ENCODE data around the gene SEMA5A. TPM values are rescaled to one million over a fixed set of nuclear protein-coding genes. Genes with fewer than 3 reads are reported as not detected.

Gene SEMA5A
- total RNA-seq, 1 donor from 2014 or later = 189 TPM

DNA sequence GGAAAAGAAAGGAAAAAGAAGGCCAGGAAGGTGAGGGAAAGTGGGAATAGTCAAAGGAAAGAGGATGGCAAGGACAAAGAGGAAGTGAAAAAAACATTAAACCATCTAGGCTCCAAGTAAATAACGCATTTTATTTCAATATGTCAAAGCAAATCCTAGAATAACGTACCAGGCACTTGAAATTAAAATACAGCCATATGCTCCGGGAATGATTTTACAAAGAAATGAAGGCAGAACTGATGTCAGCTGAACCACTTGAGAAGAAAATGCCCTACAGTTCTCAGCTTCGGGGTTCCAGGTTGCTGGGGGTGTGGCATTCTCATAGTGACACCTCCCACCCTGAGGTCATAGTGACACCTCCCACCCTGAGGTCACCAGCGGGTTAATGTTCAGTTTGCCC, 281.6 kb downstream of the SEMA5A start:
- H3K27ac Mint-ChIP-seq (ENCODE audit: unreplicated experiment) = peak overlapping the region; percentile 93
- H3K27me3 Mint-ChIP-seq (ENCODE audit: unreplicated experiment) = no peaks in the 10 kb centered on the region
- TF ChIP-seq, protein P1, sequence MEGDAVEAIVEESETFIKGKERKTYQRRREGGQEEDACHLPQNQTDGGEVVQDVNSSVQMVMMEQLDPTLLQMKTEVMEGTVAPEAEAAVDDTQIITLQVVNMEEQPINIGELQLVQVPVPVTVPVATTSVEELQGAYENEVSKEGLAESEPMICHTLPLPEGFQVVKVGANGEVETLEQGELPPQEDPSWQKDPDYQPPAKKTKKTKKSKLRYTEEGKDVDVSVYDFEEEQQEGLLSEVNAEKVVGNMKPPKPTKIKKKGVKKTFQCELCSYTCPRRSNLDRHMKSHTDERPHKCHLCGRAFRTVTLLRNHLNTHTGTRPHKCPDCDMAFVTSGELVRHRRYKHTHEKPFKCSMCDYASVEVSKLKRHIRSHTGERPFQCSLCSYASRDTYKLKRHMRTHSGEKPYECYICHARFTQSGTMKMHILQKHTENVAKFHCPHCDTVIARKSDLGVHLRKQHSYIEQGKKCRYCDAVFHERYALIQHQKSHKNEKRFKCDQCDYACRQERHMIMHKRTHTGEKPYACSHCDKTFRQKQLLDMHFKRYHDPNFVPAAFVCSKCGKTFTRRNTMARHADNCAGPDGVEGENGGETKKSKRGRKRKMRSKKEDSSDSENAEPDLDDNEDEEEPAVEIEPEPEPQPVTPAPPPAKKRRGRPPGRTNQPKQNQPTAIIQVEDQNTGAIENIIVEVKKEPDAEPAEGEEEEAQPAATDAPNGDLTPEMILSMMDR (IDR thresholded peaks at IDR 0.05) = no peak
- peaks cover 8% of the 10 kb centered on the region for H3K36me3 Mint-ChIP-seq (ENCODE audit: unreplicated experiment)
- peaks cover 46% of the 10 kb centered on the region for H3K4me1 Mint-ChIP-seq (ENCODE audit: unreplicated experiment)
- no peak for DNase-seq (ENCODE audit: extremely low spot score, unreplicated experiment)
- no peak overlapping the region for H3K4me3 Mint-ChIP-seq (ENCODE audit: unreplicated experiment)
- H3K9me3 Mint-ChIP-seq (ENCODE audit: unreplicated experiment) = no peaks in the 10 kb centered on the region

DNA sequence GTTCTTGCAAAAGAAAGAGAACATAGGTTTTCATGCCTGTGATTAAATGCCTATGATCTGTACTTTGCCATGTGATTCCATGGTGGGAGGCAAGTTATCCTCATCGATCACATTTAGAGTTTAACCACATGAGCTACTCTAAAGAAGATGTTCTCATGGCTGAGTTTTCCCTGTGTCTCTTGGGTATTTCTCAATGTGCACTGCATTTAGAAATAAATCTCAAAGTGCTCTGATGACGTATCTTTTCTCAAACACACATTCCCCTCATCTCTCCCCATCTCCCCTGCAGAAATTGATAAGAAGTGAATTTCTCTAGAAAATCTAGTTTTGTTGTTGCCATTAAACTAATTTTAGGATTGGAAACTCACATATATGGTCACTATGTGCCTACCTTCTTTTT, 282.2 kb downstream of the SEMA5A start:
- Mint-ChIP-seq H3K4me1 (ENCODE audit: unreplicated experiment) (peaks cover 43% of the 10 kb centered on the region), H3K27ac (ENCODE audit: unreplicated experiment) (no peak overlapping the region), H3K36me3 (ENCODE audit: unreplicated experiment) (peaks cover 8% of the 10 kb centered on the region), H3K4me3 (ENCODE audit: unreplicated experiment) (no peak overlapping the region), H3K27me3 (ENCODE audit: unreplicated experiment) (no peaks in the 10 kb centered on the region), H3K9me3 (ENCODE audit: unreplicated experiment) (no peaks in the 10 kb centered on the region)
- DNase-seq (ENCODE audit: extremely low spot score, unreplicated experiment) = no peak
- TF ChIP-seq, protein P1 (IDR thresholded peaks at IDR 0.05) = no peak

GRCh38 chr5:9251379-9251980, 294.4 kb downstream of the SEMA5A start:
- Mint-ChIP-seq H3K9me3 (ENCODE audit: unreplicated experiment) (no peaks in the 10 kb centered on the region), H3K27ac (ENCODE audit: unreplicated experiment) (no peak overlapping the region)
- no peak for DNase-seq (ENCODE audit: extremely low spot score, unreplicated experiment)

GRCh38 chr5:9249231-9249630, 296.6 kb downstream of the SEMA5A start:
- Mint-ChIP-seq H3K27me3 (ENCODE audit: unreplicated experiment) (no peaks in the 10 kb centered on the region), H3K36me3 (ENCODE audit: unreplicated experiment) (peaks cover 9% of the 10 kb centered on the region), H3K27ac (ENCODE audit: unreplicated experiment) (no peak overlapping the region), H3K4me3 (ENCODE audit: unreplicated experiment) (no peak overlapping the region), H3K9me3 (ENCODE audit: unreplicated experiment) (no peaks in the 10 kb centered on the region), H3K4me1 (ENCODE audit: unreplicated experiment) (peaks cover 23% of the 10 kb centered on the region)
- TF ChIP-seq, protein P1 (IDR thresholded peaks at IDR 0.05) = no peak
- no peak for DNase-seq (ENCODE audit: extremely low spot score, unreplicated experiment)

More at GRCh38 chr5:9251379-9251980, 294.4 kb downstream of the SEMA5A start:
- H3K27me3 Mint-ChIP-seq (ENCODE audit: unreplicated experiment) = no peaks in the 10 kb centered on the region
- peaks cover 19% of the 10 kb centered on the region for H3K4me1 Mint-ChIP-seq (ENCODE audit: unreplicated experiment)
- H3K4me3 Mint-ChIP-seq (ENCODE audit: unreplicated experiment) = no peak overlapping the region
- TF ChIP-seq, protein P1 (IDR thresholded peaks at IDR 0.05) = no peak
- peaks cover 20% of the 10 kb centered on the region for H3K36me3 Mint-ChIP-seq (ENCODE audit: unreplicated experiment)

GRCh38 chr5:9245071-9245470, 300.8 kb downstream of the SEMA5A start:
- Mint-ChIP-seq H3K4me1 (ENCODE audit: unreplicated experiment) (peaks cover 22% of the 10 kb centered on the region), H3K9me3 (ENCODE audit: unreplicated experiment) (no peaks in the 10 kb centered on the region), H3K36me3 (ENCODE audit: unreplicated experiment) (peaks cover 9% of the 10 kb centered on the region), H3K27ac (ENCODE audit: unreplicated experiment) (no peak overlapping the region), H3K27me3 (ENCODE audit: unreplicated experiment) (no peaks in the 10 kb centered on the region), H3K4me3 (ENCODE audit: unreplicated experiment) (no peak overlapping the region)
- no peak for DNase-seq (ENCODE audit: extremely low spot score, unreplicated experiment)
- TF ChIP-seq, protein P1 (IDR thresholded peaks at IDR 0.05) = no peak
